GM21423 (cell line): ENCODE results near the gene FHIT.
"Not testable (repeated sequence)": the region's sequence is repeated elsewhere in the genome, so short reads cannot be mapped to it uniquely, and the experiment has no call there.

Source experiments
- ATAC-seq: cut with Tn5 transposase; IDR thresholded peaks from one replicate; pipeline ENCODE4 v1.9.1; 2021; ENCODE audit warnings: mild to moderate bottlenecking, moderate library complexity; ENCODE audit not compliant: unreplicated experiment

The FHIT gene

GRCh38 chr3:60585918-60586317 is 665.3 kb downstream of the FHIT start:
- no peak for ATAC-seq

GRCh38 chr3:60584250-60584649 is 667.0 kb downstream of the FHIT start:
- ATAC-seq, result no peak

GRCh38 chr3:60582288-60582687 is 669.0 kb downstream of the FHIT start:
- ATAC-seq, result no peak

GRCh38 chr3:60580809-60581208 is 670.4 kb downstream of the FHIT start:
- no peak for ATAC-seq

- no peak for ATAC-seq
These were observed 671.5 kb downstream of the FHIT start for GRCh38 chr3:60579734-60580133.

- no peak for ATAC-seq
These were observed 672.3 kb downstream of the FHIT start for GRCh38 chr3:60578936-60579335.

- no peak for ATAC-seq
These were observed 673.7 kb downstream of the FHIT start for GRCh38 chr3:60577601-60578000.

GRCh38 chr3:60575718-60576272 is 675.5 kb downstream of the FHIT start:
- no peak for ATAC-seq

- ATAC-seq, result no peak
These were observed 677.0 kb downstream of the FHIT start for GRCh38 chr3:60574046-60574769.

- no peak for ATAC-seq
These were observed 677.8 kb downstream of the FHIT start for GRCh38 chr3:60573494-60573893.

- ATAC-seq, result no peak
These were observed 679.7 kb downstream of the FHIT start for GRCh38 chr3:60571511-60571910.

- no peak for ATAC-seq
These were observed 694.1 kb downstream of the FHIT start for GRCh38 chr3:60557122-60557521.

- ATAC-seq, result peak; percentile 85
These were observed 695.4 kb downstream of the FHIT start for GRCh38 chr3:60555686-60556354.

- ATAC-seq, result no peak
These were observed 698.1 kb downstream of the FHIT start for GRCh38 chr3:60553144-60553543.

- no peak for ATAC-seq
These were observed 698.7 kb downstream of the FHIT start for GRCh38 chr3:60552581-60552980.

GRCh38 chr3:60551455-60552209 is 699.6 kb downstream of the FHIT start:
- ATAC-seq, result no peak

GRCh38 chr3:60549863-60550262 is 701.4 kb downstream of the FHIT start:
- no peak for ATAC-seq

GRCh38 chr3:60542995-60543394 is 708.3 kb downstream of the FHIT start:
- ATAC-seq, result no peak

GRCh38 chr3:60539394-60539793 is 711.9 kb downstream of the FHIT start:
- ATAC-seq, result not testable (repeated sequence)

GRCh38 chr3:60536420-60536819 is 714.8 kb downstream of the FHIT start:
- no peak for ATAC-seq

- ATAC-seq, result no peak
These were observed 719.5 kb downstream of the FHIT start for GRCh38 chr3:60531759-60532158.

- peak; percentile 56 for ATAC-seq
These were observed 722.6 kb downstream of the FHIT start for GRCh38 chr3:60528651-60529050.
